WERI-Rb-1 (cell line): Measurements from ENCODE around the gene GALNT9.

Experiments used
- DNase-seq: peaks from one replicate; pipeline ENCODE4 v3.0.0-alpha.2; 2020
- H3K27ac ChIP-seq: fragments of 250-450 bp; sonication (Bioruptor Pico); 2 replicates; pipeline ENCODE4 v1.5.1; 2020; ENCODE audit warnings: mild to moderate bottlenecking, moderate library complexity
- H3K27me3 ChIP-seq: fragments of 250-450 bp; sonication (Bioruptor Pico); 2 replicates; pipeline ENCODE4 v1.5.1; 2021; ENCODE audit warnings: mild to moderate bottlenecking, low read depth, moderate library complexity; ENCODE audit not compliant: insufficient read depth, severe bottlenecking
- H3K36me3 ChIP-seq: fragments of 250-450 bp; sonication (Bioruptor Pico); 2 replicates; pipeline ENCODE4 v1.5.1; 2020; ENCODE audit warnings: mild to moderate bottlenecking, moderate library complexity
- H3K4me3 ChIP-seq: 2 replicates; pipeline ENCODE4 v1.5.1; 2011; ENCODE audit warnings: low read depth, mild to moderate bottlenecking, control low read depth, low read length
- H3K9me3 ChIP-seq: fragments of 250-450 bp; sonication (Bioruptor Pico); 2 replicates; pipeline ENCODE4 v1.5.1; 2021; ENCODE audit warnings: mild to moderate bottlenecking, moderate library complexity; ENCODE audit not compliant: severe bottlenecking
- CTCF ChIP-seq: IDR thresholded peaks from 2 replicates; pipeline ENCODE4 v1.5.1; 2011; ENCODE audit warnings: low read depth, mild to moderate bottlenecking, control low read depth, inconsistent platforms, low read length

Gene GALNT9

GRCh38 chr12:132342251-132343227, 13.2 kb upstream of the GALNT9 start:
- Histone ChIP-seq H3K9me3 (no peaks in the 10 kb centered on the region), H3K36me3 (no peaks in the 10 kb centered on the region), H3K4me3 (no peak overlapping the region), H3K27ac (no peak overlapping the region), H3K27me3 (no peaks in the 10 kb centered on the region)
- peak; percentile 80 for DNase-seq
- TF ChIP-seq CTCF: peak; percentile 99

- DNase-seq: no peak
- Histone ChIP-seq H3K36me3 (no peaks in the 10 kb centered on the region), H3K27me3 (no peaks in the 10 kb centered on the region), H3K4me3 (no peak overlapping the region), H3K27ac (no peak overlapping the region), H3K9me3 (no peaks in the 10 kb centered on the region)
- TF ChIP-seq CTCF: no peak
Measured at GRCh38 chr12:132341318-132342050, 12.1 kb upstream of the GALNT9 start.

- no peak for DNase-seq
- H3K4me3 ChIP-seq: no peak overlapping the region
- H3K27ac ChIP-seq: no peak overlapping the region
- no peak for TF ChIP-seq CTCF
- no peaks in the 10 kb centered on the region for H3K27me3 ChIP-seq
- H3K36me3 ChIP-seq: no peaks in the 10 kb centered on the region
- no peaks in the 10 kb centered on the region for H3K9me3 ChIP-seq
Measured at GRCh38 chr12:132340266-132341035, 11.1 kb upstream of the GALNT9 start.

- no peak for DNase-seq
- TF ChIP-seq CTCF: no peak
- no peaks in the 10 kb centered on the region for H3K27me3 ChIP-seq
- no peak overlapping the region for H3K27ac ChIP-seq
- no peak overlapping the region for H3K4me3 ChIP-seq
- H3K36me3 ChIP-seq: no peaks in the 10 kb centered on the region
- no peaks in the 10 kb centered on the region for H3K9me3 ChIP-seq
Measured at GRCh38 chr12:132339856-132340255, 10.5 kb upstream of the GALNT9 start.

- Histone ChIP-seq H3K27ac (no peak overlapping the region), H3K27me3 (no peaks in the 10 kb centered on the region), H3K9me3 (no peaks in the 10 kb centered on the region), H3K4me3 (no peak overlapping the region), H3K36me3 (no peaks in the 10 kb centered on the region)
- DNase-seq: no peak
- no peak for TF ChIP-seq CTCF
Measured at GRCh38 chr12:132338781-132339180, 9.4 kb upstream of the GALNT9 start.
